ACHN (cell line): ENCODE data around the gene A2M.
"Not testable (repeated sequence)": the region's sequence is repeated elsewhere in the genome, so short reads cannot be mapped to it uniquely, and the experiment has no call there.

Experiments
- DNase-seq: peaks from one replicate; pipeline ENCODE4 v3.0.0-alpha.2; 2015
- in situ Hi-C: cut with HindIII; loops from 2 replicates; pipeline ENCODE4 v1.10.0; 2017; ENCODE audit warnings: low sequenced_read_pairs, low pct_ligation_motif_present, low pct_unique_long_range_greater_than_20kb

The A2M gene

GRCh38 chr12:9115731-9116559 is at the start of gene A2M:
Gene A2M, minus strand, starts transcription at chr12:9115919. Its CDS starts 70 bp downstream, at chr12:9115849.
- in situ Hi-C loops = no loop called here
- no peak for DNase-seq

GRCh38 chr12:9163392-9163791 is 47.7 kb upstream of the A2M start:
- in situ Hi-C loops = no loop called here
- DNase-seq = no peak

GRCh38 chr12:9156119-9156518 is 40.4 kb upstream of the A2M start:
- no peak for DNase-seq
- in situ Hi-C loops = no loop called here

GRCh38 chr12:9149372-9149771 is 33.7 kb upstream of the A2M start:
- DNase-seq = no peak
- in situ Hi-C loops = no loop called here

GRCh38 chr12:9148926-9149325 is 33.2 kb upstream of the A2M start:
- no peak for DNase-seq
- in situ Hi-C loops = no loop called here

GRCh38 chr12:9147461-9147860 is 31.7 kb upstream of the A2M start:
- in situ Hi-C loops = no loop called here

GRCh38 chr12:9144730-9145106 is 29.0 kb upstream of the A2M start:
- DNase-seq = no peak
- in situ Hi-C loops = no loop called here

More at GRCh38 chr12:9147461-9147860, 31.7 kb upstream of the A2M start:
- no peak for DNase-seq

GRCh38 chr12:9143929-9144729 is 28.4 kb upstream of the A2M start:
- no peak for DNase-seq
- in situ Hi-C loops = no loop called here

- no peak for DNase-seq
- in situ Hi-C loops = no loop called here
Observed at GRCh38 chr12:9143137-9143536, 27.4 kb upstream of the A2M start.

GRCh38 chr12:9139588-9140290 is 24.0 kb upstream of the A2M start:
- in situ Hi-C loops, DNase-seq: not testable (repeated sequence)

GRCh38 chr12:9135903-9136310 is 20.2 kb upstream of the A2M start:
- in situ Hi-C loops = no loop called here
- no peak for DNase-seq

- in situ Hi-C loops = no loop called here
- peak; percentile 8 for DNase-seq
Observed at GRCh38 chr12:9134981-9135628, 19.4 kb upstream of the A2M start.

GRCh38 chr12:9133216-9133916 is 17.6 kb upstream of the A2M start:
- in situ Hi-C loops = no loop called here
- no peak for DNase-seq

- DNase-seq = no peak
- in situ Hi-C loops = no loop called here
Observed at GRCh38 chr12:9132008-9132535, 16.4 kb upstream of the A2M start.

GRCh38 chr12:9130244-9130643 is 14.5 kb upstream of the A2M start:
- no peak for DNase-seq
- in situ Hi-C loops = no loop called here

- no peak for DNase-seq
- in situ Hi-C loops = no loop called here
Observed at GRCh38 chr12:9127936-9128663, 12.4 kb upstream of the A2M start.

GRCh38 chr12:9127484-9127883 is 11.8 kb upstream of the A2M start:
- in situ Hi-C loops = no loop called here
- no peak for DNase-seq
